HG03108 (cell line): ENCODE results near the gene PTPA.

Experiments
- ATAC-seq: cut with Tn5 transposase; IDR thresholded peaks from one replicate; pipeline ENCODE4 v1.9.1; 2021; ENCODE audit warnings: moderate library complexity; ENCODE audit not compliant: unreplicated experiment

The PTPA gene

GRCh38 chr9:129136446-129137035 is 25.3 kb downstream of the PTPA start:
- no peak for ATAC-seq

GRCh38 chr9:129137292-129138143 is 26.3 kb downstream of the PTPA start:
- ATAC-seq = no peak

DNA sequence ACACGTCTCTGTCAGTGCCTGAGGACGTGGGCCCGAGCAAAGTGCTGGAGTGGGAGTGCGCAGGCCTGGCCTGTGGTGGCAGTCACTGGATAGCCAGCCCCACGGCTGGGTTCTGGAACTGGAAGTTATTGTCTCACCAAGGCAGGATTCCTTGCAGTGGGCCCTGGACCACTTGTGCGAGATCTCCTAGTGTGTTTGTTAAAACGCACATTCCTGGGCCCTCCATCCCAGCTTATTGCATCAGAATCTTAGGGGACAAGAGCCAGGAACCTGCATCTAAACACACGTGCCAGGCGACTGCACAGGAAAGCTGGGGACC is 26.9 kb downstream of the PTPA start:
- ATAC-seq = no peak

GRCh38 chr9:129138476-129139232 is 27.4 kb downstream of the PTPA start:
- ATAC-seq = no peak

GRCh38 chr9:129139233-129139992 is 28.2 kb downstream of the PTPA start:
- peak; percentile 27 for ATAC-seq

DNA sequence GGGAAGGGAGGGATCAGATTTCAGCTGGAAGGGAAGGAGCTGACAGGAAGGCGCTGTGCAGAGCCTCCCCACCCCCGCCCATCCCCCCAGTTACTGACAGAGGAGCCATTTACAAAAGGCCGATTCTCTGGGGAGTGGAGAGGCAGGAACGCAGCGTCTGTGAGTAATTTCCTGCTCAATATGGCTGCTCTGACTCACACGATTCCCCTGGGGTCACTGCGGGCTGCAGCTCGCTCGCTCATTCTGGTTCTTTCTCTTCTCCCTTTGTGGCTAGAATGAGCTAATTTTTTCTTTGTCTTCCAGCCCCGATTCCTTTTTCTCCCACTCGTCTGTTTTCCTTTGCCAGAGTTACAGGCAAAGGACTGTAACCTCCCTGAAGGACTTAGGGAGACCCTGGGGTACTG is 28.8 kb downstream of the PTPA start:
- peak; percentile 60 for ATAC-seq

- ATAC-seq = peak; percentile 11
Measured at GRCh38 chr9:129140397-129141065, 29.3 kb downstream of the PTPA start.

- no peak for ATAC-seq
Measured at GRCh38 chr9:129141066-129142041, 30.1 kb downstream of the PTPA start.

DNA sequence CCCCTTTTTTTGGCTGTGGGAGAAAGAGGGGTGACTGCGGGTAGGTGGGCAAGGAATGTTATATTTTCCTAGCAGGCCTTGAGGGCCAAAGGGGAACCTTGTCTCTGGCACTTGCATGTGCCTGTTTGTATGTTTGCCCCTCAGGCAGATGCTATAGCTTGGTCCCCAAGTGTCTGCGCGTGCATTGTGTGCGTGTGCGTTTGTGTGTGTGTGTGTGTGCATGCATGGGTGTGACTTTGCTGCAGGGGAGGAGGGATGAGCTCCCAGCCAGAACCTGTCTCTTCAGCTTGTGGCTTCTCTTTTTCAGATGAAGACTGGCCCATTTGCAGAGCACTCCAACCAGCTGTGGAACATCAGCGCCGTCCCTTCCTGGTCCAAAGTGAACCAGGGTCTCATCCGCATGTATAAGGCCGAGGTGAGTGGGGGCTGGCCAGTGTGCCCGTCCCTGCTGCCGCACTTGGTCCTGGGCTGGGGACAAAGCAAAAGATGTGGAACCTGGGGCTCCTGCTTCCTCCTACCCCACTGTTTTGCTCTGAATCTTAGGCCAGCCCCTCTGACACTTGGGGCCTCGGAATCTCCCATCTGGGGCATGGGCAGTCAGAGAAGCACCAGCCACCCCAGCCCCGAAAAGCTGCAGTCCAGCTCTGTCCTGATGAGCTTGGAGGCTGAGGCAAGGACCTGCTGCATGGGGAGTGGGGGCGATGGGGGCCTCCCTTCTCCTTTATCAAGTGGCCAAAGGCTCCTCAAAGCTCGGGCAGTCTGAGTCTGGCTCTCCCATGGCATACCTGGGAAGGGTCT is 31.1 kb downstream of the PTPA start:
- ATAC-seq = no peak

DNA sequence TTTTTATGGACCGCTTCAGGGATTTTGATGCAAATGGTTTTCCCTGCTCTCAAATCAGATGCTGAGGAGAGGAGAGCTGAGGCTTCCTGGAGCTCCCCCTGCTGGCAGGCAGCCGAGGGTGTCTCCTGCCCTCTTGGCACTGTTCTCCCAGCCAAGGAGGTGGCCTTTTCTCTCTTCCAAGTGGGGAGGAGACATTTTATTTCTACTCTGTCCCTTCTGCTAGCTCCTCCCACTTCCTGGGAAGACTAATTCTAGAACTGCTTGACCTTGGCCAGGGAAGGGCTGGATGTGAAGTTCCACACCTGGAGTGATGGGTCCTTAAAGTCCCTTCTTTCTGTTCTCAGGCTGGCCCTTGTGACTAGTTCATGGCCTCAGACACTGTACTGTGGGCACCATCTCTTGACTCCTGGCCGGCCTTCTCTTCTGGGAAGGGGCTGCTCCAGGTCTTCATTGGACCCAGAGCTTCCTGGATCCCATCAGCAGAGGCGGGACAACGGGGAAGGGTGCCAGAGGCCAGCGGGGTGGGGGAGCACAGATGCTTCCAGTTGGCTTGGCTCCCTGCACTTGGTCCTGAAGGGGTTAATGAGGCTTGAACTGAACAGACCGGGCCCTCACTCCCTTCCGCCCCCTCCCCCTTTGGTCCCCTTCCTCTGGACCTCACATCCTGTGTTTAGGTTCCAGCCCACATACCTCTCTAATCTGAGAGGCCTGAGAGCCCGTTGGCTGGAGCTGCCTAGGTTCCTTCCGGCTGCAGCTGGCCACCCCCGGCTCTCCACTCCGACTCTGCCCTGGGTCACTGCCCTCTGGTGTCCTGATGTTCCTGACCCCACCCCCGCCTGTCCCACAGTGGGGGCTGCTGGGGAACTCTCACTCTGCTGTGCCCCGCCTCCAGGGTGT is 32.1 kb downstream of the PTPA start:
- ATAC-seq = no peak

DNA sequence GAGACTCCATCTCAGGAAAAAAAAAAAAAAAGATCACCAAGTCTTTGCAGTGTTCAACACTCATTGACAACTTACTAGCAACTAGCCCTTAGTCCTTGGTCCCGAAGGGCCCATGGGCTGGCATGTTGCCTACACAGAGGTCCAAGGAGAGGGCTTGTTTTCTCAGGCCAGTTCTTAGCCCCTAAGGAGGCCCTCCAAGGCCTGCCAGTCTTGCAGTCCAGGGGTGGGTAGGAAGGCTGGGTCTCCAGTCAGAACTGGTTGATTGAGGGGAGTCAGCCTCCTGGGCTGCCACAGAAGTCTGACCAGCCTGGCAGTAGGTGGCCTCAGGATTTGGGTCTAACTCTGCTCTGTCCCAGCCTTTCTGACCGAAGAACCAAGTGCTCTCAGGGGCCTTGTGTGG is 34.1 kb downstream of the PTPA start:
- ATAC-seq = no peak

GRCh38 chr9:129145841-129146292 is 34.7 kb downstream of the PTPA start:
- ATAC-seq = no peak

DNA sequence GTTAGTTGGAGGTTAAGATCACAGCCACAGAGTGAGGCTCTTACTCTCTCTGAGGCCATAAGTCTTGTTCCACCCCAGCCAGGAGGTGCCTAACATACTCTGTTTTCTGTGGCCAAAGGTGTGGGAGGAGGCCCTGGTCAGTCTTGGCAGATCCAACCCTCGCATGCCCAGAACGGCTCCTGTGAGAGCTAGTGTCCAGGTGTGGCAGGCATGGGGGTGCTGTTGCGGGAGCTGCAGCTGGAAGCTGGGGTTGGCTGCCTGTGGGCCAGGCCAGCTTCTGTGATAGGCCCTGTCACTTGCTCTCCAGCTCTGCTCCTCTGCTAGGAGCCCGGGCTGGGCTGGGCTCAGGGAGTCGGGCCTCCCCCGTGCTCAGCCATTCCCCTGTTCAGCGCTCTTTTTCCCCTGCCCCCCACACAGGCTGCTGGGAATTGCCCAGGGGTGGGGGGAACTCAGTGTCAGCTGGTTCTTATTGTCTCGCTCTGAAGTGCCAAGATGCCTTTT is 35.3 kb downstream of the PTPA start:
- no peak for ATAC-seq

- ATAC-seq = no peak
Measured at GRCh38 chr9:129148463-129149204, 37.4 kb downstream of the PTPA start.

- ATAC-seq = no peak
Measured at GRCh38 chr9:129149442-129149841, 38.2 kb downstream of the PTPA start.

DNA sequence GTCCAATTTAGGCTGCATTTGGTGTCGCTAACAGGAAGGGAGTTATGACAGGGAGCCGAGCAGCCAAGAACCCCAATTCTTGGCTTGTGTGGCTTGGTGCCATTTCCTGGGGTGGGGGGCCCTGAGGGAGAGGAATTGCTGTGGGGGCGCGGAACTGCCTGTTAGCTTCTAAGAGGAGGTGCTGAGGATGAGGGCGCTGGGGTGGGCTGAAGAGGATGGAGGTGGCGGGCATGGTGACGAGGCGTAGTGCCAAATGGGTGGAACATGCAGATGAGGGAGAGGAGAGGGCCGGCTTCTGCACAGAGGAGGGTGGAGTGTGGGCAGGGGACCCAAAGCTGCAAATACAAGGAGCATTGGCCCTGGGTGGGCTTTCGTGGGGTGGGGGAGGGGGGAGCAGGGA is 38.9 kb downstream of the PTPA start:
- no peak for ATAC-seq
